HT-29 (cell line): Measurements from ENCODE around the gene PTPRK. TPM values are rescaled to one million over a fixed set of nuclear protein-coding genes. Genes with fewer than 3 reads are reported as not detected.
"Not testable (repeated sequence)": the region's sequence is repeated elsewhere in the genome, so short reads cannot be mapped to it uniquely, and the experiment has no call there.

ENCODE experiments used
- DNase-seq: peaks from one replicate; pipeline ENCODE4 v3.0.0-alpha.2; 2015; ENCODE audit warnings: low spot score
- total RNA-seq: library from RNA; depleted of rRNA; stranded (reverse); fragments of >200 nt; shearing (Covaris generic); gene quantifications from 2 replicates; pipeline ENCODE4 v1.2.3, GENCODE V29; 2014

Gene PTPRK
- total RNA-seq, 1 experiment from 2014 or later = 190 TPM

DNA sequence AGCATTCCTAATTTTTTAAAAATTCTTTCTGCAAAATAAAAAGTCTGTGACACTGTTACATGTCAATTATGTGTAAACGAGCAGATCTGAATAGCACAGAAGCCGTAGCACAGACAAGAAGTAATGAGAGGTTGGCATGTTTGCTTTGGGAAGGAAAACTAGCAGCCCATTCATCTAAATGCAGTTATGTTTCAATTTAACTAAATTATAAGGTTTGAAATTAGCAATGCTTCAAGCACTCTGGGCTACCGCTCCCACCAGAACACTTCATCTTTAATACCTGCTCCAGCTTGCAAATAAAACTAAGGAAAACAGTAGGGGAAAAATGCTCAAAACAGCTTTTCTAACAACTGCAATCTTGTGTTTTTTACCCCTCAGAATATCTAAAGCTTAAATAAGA, 73.9 kb downstream of the PTPRK start:
- no peak for DNase-seq

DNA sequence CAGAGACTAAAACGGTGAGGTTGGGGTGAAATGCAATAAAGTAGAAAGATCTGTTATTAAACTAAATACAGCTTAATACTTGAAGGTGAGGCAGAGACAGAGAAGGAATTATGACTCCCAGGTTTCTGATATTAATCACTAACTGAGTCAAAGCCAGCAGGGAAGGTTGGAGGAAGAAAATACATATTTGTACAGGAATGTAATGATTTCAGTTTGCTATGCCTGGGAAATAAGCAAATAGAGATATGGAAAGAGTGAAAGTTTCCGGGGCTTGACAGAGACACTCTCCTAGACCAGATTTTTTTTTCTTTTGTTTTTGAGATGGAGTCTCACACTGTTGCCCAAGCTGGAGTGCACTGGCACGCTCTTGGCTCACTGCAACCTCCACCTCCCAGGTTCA, 76.8 kb downstream of the PTPRK start:
- no peak for DNase-seq

DNA sequence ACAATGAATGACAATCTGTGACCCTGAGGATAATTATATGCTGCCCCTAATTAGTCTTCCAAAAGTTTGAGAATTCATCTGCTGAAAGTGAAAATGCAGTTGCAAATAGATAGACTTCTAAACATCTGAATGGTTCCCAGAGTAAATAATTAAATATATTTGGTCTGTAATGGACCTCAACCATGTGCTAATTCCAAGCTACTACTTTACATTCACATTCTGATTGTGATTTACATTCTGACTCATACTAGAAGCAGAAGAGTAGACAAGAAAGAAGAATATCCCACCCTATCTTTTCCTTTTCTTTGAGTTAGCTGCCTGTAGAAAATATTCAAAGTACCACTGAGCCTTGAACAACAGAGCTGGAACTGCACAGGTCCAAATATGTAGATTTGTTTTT, 80.8 kb downstream of the PTPRK start:
- no peak for DNase-seq

DNA sequence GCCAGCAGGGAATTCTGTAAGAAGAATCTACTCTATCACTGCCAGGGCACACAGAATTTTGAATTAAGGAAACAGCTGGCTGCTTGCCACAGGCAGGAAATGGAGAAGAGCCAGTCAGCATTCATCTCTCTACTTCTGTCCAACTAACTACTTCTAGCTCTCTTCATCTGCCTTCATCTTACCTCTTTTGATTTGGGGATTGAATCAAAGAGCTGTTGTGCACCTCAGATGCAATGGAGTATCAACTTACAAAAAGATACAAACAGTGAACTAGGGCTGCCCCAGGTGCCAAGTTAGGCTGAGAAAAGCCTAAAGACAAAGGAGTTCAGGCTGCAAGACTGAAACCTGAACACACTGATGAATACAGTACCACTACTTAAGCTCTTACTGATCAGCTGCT, 82.0 kb downstream of the PTPRK start:
- DNase-seq = no peak

DNA sequence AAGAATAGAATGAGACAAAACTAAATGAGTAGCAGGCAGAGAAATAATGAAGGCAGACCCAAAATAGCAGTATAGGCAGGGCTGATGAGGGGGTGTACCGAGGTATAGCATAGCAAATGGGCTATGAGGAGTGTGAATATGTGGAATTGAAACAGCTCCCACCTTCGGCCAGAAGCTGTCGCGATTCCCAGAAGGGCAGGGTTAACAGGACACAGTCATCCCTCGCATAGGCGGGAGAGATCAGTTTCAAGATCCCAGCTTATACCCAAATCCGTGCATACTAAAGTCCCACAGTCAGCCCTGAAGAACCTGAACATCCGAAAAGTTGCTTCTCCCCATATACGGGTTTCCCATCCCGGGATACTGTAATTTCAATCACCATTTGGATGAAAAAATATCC, 82.7 kb downstream of the PTPRK start:
- no peak for DNase-seq

DNA sequence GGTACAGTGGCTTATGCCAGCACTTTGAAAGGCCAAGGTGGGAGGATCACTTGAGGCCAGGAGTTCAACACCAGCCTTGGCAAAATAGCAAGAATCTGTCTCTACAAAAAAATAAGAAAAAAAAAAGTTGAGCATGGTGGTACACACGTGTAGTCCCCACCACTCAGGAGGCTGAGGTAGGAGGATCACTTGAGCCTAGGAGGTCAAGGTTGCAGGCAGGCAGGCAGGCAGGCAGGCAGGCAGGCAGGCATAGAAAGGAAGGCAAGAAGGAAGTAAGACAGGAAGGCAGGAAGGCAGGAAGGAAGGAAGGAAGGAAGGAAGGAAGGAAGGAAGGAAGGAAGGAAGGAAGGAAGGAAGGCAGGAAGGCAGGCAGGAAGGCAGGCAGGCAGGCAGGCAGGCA, 85.6 kb downstream of the PTPRK start:
- not testable (repeated sequence) for DNase-seq

DNA sequence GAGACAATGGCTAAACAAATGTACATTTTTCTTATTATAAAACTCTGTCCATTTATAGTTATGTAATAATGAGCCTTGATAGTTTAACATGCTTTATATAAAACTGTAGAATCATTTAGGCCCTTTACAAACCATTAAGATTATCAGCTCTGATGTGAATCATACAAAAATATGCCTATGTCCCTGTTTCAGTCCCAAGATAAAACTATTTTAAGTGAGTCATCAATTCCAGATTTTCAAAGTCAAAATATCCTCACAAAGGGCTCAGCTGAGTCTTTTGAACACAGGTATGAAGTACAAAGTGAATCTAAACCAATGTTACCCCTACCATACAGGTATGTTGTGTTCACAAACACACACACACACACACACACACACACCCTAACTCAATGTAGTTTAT, 88.0 kb downstream of the PTPRK start:
- DNase-seq = no peak

DNA sequence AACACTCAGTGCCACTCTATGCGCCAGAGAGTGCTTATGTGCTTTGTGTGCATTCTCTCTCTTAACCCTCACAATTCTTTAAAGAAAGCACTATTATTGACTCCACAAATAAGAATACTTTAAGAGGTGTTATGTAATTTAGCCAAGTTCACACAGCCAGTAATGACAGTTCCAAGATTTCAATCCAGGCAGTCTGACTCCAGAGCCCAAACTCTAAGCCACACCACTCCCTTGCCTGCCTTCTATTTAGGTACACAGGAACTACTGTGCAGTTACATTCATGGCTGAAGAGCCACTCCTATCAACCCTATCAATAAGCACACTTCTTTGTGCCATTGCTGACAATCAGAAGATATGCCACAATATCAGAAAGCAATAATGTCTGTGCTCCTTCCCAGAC, 93.3 kb downstream of the PTPRK start:
- no peak for DNase-seq

DNA sequence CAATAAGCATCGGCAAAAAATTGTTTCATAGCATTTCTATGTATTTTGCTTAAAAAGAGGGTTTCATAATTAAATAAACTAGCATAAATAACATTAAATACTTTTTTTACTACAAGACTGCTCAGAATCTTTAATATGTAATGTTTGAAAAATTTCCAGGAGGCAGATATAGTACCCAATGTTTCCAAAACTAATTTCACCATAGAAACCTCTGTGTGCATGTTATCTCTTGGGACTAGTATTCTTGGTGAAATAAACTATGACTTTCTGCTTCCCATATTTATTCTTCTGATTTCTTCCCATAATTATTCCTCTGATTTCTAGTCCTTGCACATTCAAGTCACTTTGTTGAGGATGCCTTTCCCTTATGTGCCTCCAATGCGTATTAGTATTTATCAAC, 94.5 kb downstream of the PTPRK start:
- no peak for DNase-seq

DNA sequence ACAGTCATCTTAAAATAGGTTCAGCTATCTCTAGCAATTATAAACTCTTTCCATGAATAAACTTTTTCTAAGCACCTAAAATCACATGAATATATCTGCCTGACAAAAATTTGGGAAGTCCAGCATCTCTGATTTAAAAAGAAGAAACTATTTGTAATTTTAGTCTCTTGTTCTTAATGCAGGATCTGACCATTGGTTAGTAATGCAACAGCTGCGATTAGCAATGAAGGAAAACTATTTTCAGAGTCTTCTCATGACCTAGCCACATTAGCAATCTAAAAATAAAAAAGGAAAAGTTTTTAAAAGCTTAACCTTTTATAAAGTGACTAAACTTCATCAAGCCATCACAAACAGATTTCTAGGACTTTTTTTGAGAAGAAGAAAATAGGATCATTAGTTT, 97.5 kb downstream of the PTPRK start:
- no peak for DNase-seq

DNA sequence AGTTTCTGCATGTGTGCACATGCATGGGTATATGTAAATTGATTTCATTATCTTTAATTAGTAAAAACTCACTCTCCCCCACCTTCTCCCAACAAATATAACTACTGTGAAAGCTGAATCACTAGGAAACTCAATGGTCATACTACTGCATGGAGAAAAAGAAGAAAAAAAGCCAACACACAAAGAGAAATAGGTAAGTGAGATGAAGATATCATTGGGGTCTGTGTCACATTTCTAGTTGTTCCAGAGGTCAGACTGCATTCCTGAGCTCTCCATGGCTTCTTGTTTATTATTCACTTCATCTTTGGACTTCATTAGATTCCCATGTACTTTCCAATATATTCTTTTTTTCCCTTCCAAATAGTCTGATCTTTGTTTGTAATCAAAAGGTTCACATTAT, 98.2 kb downstream of the PTPRK start:
- DNase-seq = no peak

DNA sequence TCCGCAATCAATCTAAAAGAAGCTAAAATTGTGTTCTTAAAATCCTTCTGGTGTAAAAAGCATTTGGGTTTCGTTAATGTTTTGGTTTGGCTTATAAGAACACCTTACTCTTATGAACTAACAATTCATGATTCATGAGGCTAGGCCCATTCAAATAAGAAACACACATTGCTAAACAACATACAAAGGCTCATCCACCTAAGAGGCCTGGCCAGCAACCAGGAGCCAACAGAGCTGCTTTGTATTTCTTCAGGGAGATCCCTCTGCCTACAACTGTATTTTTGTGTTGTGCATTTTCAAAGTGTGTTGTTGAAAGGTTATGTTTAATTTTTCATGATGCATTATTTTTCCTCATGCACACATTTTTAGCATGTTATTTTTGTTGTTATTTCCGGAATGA, 98.6 kb downstream of the PTPRK start:
- no peak for DNase-seq

DNA sequence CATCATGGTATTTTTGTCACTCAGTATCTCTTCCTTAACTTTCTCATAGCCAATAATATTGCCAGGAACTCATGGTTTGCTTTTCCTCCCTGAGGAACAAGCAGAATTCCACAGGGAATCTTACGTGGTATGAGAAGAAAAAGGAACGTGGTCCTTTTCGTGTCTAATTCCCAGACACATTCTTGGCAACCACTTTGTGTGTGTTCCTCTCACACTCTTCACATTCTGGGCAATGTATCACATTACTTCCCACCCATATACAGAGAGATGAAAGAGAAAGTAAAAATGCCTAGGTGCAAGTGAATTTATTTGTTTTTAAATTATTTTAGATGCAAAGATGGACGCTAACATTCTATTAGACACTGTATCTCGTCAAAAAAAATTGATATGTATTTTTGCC, 102.7 kb downstream of the PTPRK start:
- no peak for DNase-seq

DNA sequence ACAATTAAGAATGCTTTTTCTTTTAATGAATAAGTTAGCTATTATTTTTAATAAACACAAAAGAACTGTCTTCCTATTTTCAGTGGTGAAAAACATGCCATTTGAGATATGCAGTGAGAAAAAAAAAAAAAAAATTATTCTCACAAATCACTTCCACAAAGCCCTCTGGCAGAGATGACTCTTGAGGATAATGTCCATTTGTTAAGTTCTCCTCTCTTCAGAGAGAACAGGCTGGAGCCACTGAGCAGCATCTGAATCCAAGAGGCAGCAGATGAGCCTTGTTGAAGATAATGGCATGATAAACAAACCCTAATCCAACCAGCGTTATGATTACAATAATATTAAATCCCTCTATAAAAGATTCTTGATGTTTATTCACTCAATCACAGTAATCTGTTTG, 105.0 kb downstream of the PTPRK start:
- no peak for DNase-seq

DNA sequence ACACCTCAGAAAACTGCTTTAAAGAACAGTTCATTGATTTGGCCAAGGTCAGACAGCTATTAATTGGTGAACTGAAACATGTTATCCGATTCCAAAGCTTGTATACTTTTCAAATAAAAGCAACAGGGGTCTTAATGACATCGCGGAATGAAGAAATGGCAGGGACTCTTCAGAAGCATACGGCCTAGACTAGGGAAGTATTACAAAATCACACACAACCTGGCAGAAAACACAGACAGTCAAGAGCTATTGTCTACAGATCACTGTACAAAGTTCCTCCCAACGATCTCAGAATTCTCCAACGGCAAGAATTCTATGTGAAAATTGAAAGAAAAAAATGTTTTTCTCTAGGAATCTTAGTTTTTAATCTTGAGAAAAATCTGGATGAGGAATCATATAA, 105.5 kb downstream of the PTPRK start:
- no peak for DNase-seq

DNA sequence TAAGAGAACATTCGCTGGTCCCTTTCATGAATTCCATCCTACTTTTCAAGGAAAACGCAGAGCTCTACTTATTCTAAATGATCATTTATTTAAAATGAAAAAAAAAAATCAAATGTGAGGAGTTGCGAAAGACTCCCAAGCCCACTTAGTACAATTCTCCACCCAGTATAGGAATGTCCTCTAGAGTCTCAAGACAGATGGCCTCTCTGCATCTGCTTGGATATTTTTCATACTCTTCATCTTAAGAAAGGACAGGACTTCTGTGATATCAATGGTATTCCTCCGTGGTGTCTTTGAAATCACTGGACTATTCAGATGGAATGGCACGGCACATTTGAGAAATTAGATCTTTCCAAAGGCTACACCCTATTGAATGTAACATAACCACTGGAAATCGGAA, 107.1 kb downstream of the PTPRK start:
- DNase-seq = no peak

DNA sequence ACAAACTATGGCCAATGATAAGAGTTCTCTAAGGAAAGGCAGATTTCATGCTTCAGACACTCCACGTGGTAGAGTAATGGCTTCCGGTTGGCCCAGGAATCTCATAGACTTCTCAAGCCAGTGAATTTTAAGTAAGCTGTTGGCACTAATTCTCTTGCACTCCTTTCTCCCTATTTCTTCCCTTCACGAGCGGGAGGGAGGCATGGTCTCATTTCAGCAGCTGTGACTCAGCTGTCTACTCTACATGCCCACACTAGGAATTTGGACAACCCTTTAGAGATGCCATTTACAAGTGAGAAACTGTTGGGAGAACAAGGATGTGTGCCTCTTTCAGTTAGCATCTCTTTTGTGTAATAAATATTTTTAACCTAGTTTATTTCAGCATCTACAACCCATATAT, 107.7 kb downstream of the PTPRK start:
- DNase-seq = no peak

DNA sequence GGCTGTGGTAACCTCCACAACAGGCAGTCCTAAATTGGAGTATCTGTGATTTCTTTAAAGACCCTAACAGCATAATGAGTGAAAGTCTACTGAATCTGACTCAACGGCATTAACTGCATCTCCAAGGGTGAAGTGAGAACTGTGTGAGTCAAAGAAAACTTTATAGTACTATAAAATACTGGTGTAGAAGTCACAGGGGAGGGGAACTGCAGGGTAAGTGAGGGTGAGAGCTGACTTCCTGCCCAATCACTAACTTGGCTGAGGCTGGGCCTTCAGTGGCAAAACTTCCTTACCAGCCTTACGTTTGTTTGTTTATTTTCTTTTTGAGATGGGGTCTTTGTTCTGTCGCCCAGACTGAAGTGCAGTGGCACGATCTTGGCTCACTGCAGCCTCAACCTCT, 109.8 kb downstream of the PTPRK start:
- DNase-seq = no peak

DNA sequence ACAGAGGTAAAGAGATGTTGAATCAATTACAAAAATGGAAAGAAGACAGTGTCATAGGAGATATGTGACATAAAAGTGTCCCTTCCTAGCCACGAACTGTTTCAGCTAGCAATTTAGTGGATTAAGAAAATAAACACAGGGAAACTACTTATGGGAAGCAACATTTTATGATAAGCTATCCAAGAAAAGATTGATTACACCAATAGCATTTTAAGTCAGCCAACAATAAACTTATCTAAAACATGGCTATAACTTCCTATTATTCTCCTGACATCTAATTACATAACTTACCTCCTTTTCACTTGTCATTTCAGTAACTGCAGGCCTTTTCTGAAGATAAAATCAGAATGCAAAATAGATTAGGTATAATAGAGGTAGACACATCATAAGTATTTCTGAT, 111.4 kb downstream of the PTPRK start:
- no peak for DNase-seq

DNA sequence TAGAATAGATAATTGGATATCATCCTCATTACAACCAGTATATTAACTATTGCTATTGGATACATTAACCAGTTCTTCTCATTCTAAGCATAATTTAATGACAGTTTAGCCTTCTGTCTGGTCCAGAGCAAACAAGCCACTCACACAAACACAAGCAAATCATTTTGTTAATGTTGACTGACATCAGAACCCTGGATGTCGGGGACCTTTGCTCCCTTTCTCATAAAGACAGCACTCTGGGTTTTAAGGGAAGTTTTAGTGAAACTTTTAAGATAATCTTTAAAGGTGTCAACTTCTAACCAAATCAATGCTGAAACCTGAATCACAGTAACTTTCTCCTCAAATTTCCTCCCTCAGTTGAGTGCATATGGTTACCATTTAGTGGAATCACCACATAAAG, 113.9 kb downstream of the PTPRK start:
- DNase-seq = no peak

DNA sequence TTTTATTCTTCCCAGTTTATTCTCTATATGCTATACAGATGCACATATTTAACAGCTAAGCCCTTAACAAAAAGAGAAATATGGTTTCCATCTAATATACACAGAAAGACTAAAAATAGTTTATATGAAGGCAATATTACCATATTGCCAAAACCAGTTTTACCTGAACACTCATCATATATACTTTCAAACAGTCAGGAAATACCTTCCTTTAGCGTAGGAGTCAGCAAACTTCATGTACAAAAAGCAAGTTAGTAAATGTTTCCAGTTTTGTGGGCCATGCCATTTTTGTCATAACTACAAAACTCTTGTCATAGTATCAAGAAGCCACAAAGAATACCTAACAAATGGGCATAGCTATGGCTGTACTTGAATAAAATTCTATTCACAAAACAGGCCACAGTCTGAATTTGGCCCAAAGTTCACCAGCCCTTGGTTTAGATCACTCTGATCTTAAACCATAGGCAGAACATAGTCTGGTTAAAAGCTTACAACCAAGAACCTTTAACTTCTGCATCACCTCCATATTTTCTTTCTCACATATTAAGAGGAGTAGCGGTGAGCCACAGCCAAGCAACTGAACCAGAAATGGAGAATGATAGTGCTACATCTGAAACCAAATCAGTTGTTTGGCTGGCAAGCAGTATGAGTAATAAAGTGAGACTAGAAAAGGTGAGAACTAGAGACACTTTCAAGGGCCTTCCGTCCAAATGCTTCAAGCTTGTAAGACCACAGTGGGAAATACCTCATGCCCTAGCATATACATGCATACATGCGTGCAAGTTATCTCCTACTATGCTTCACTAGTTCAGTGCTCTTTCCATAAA, 116.6 kb downstream of the PTPRK start:
- DNase-seq = no peak

DNA sequence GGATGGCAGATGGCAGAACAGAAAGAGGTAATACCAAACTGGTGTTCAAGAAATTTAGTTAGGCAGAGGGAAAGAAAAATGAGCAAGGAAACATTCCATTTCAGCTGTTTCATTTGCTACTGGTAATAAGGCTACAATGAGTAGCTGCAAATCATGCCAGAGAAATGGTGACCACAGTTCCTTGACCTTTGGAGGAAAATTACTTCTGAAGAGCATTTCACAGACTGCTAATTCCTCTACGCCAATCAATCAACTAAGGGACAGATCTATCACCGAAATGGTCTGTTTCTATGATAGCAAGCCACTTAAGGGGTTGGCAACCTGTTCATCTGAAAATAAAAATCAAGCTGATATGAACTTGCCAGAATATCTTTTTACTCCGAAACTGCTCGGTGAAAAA, 119.5 kb downstream of the PTPRK start:
- no peak for DNase-seq

DNA sequence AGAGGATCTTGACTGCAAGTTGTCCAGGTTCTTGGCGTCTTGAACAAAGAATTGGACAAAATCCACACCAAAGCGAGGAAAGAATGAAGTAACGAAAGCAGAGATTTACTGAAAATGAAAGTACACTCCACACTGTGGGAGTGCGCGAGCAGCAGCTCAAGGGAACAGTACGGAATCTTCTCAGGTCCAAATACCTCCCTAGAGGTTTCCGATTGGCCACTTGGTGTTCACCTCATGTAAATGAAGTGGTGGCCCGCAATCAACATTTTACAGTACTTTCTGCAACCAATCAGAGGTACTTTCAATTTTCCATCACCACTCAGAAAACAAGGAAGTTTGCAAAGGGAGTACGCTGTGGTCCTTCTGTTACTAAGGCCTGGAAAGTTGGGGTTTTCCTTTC, 122.4 kb downstream of the PTPRK start:
- DNase-seq = no peak

DNA sequence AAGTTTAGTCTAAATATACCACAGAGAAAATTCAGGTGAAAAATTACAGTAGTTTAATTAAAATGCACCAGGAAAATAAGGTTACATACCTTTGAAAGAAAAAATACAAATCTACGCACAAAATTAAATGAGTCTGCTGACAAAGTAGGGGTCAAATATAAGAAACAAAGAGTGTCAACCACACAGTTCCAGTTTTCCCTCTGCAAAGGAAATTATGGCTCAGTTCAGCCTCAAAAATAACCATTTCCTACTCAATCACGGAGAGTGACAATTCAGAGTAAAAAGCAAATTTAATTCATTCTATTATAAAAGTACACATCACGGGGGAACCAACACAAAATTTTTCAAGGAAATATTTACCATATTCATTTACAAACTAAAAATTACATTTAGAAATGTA, 124.8 kb downstream of the PTPRK start:
- no peak for DNase-seq
